GM19035 (cell line): ENCODE results near the gene MUC4.
"Not testable (repeated sequence)": the region's sequence is repeated elsewhere in the genome, so short reads cannot be mapped to it uniquely, and the experiment has no call there.

Experiments used
- ATAC-seq: cut with Tn5 transposase; IDR thresholded peaks from one replicate; pipeline ENCODE4 v1.9.1; 2021; ENCODE audit not compliant: unreplicated experiment

Gene MUC4

GRCh38 chr3:195718477-195718984, 93.2 kb downstream of the MUC4 start:
- no peak for ATAC-seq

GRCh38 chr3:195717852-195718476, 93.8 kb downstream of the MUC4 start:
- ATAC-seq: no peak

GRCh38 chr3:195717416-195717815, 94.3 kb downstream of the MUC4 start:
- ATAC-seq: no peak

GRCh38 chr3:195715583-195716266, 96.0 kb downstream of the MUC4 start:
- ATAC-seq: no peak

GRCh38 chr3:195715134-195715533, 96.6 kb downstream of the MUC4 start:
- no peak for ATAC-seq

GRCh38 chr3:195714380-195715011, 97.2 kb downstream of the MUC4 start:
- ATAC-seq: no peak

GRCh38 chr3:195713150-195713549, 98.6 kb downstream of the MUC4 start:
- not testable (repeated sequence) for ATAC-seq

GRCh38 chr3:195712535-195712910, 99.2 kb downstream of the MUC4 start:
- ATAC-seq: not testable (repeated sequence)

- no peak for ATAC-seq
Observed at GRCh38 chr3:195711813-195712534, 99.8 kb downstream of the MUC4 start.

- not testable (repeated sequence) for ATAC-seq
Observed at GRCh38 chr3:195711091-195711812, 100.5 kb downstream of the MUC4 start.

- not testable (repeated sequence) for ATAC-seq
Observed at GRCh38 chr3:195710126-195710905, 101.4 kb downstream of the MUC4 start.

GRCh38 chr3:195709676-195710085, 102.0 kb downstream of the MUC4 start:
- ATAC-seq: no peak

GRCh38 chr3:195708626-195709481, 102.9 kb downstream of the MUC4 start:
- ATAC-seq: no peak

- no peak for ATAC-seq
Observed at GRCh38 chr3:195708061-195708460, 103.7 kb downstream of the MUC4 start.

GRCh38 chr3:195705081-195705991, 106.4 kb downstream of the MUC4 start:
- no peak for ATAC-seq

- no peak for ATAC-seq
Observed at GRCh38 chr3:195704433-195704999, 107.2 kb downstream of the MUC4 start.

- ATAC-seq: no peak
Observed at GRCh38 chr3:195703776-195704175, 108.0 kb downstream of the MUC4 start.
